MM.1S (cell line): ENCODE results near the gene ENPEP.

Source experiments
- DNase-seq: peaks from one replicate; pipeline ENCODE4 v3.0.0-alpha.2; 2015
- H2AFZ ChIP-seq: fragments of 300-600 bp; sonication (generic); 2 replicates; pipeline ENCODE4 v1.6.0; 2016; ENCODE audit warnings: antibody characterized with exemption, low read length
- H3F3A ChIP-seq: fragments of 300-600 bp; sonication (generic); 2 replicates; pipeline ENCODE4 v1.6.1; 2016; ENCODE audit warnings: mild to moderate bottlenecking, antibody characterized with exemption, low read length, moderate library complexity, mixed read lengths; ENCODE audit not compliant: insufficient read depth
- H3K27ac ChIP-seq: fragments of 300-600 bp; sonication (generic); 2 replicates; pipeline ENCODE4 v1.5.1; 2016; ENCODE audit warnings: mild to moderate bottlenecking, low read length
- H3K27me3 ChIP-seq: fragments of 300-600 bp; sonication (generic); replicated peaks from 2 replicates; pipeline ENCODE4 v1.6.0; 2016; ENCODE audit warnings: low read length; ENCODE audit not compliant: insufficient read depth
- H3K36me3 ChIP-seq: fragments of 300-600 bp; sonication (generic); replicated peaks from 2 replicates; pipeline ENCODE4 v1.6.1; 2016; ENCODE audit warnings: mild to moderate bottlenecking, low read length, mixed read lengths; ENCODE audit not compliant: insufficient read depth
- H3K4me1 ChIP-seq: fragments of 300-600 bp; sonication (generic); 2 replicates; pipeline ENCODE4 v1.6.1; 2016; ENCODE audit warnings: low read length, mixed read lengths
- H3K4me2 ChIP-seq: fragments of 300-600 bp; sonication (generic); 2 replicates; pipeline ENCODE4 v1.6.0; 2016; ENCODE audit warnings: low read depth, low read length
- H3K4me3 ChIP-seq: fragments of 300-600 bp; sonication (generic); 2 replicates; pipeline ENCODE4 v1.5.1; 2016; ENCODE audit warnings: low read length, mixed read lengths
- H3K79me2 ChIP-seq: fragments of 300-600 bp; sonication (generic); 2 replicates; pipeline ENCODE4 v1.6.1; 2016; ENCODE audit warnings: mixed run types, low read length, mixed read lengths
- H3K9ac ChIP-seq: fragments of 300-600 bp; sonication (generic); 2 replicates; pipeline ENCODE4 v1.6.1; 2016; ENCODE audit warnings: low read length, mixed read lengths
- H3K9me2 ChIP-seq: fragments of 300-600 bp; sonication (generic); replicated peaks from 2 replicates; pipeline ENCODE4 v1.6.1; 2016; ENCODE audit warnings: mild to moderate bottlenecking, low read length, mixed read lengths; ENCODE audit not compliant: insufficient read depth
- H3K9me3 ChIP-seq: fragments of 300-600 bp; sonication (generic); replicated peaks from 2 replicates; pipeline ENCODE4 v1.6.1; 2016; ENCODE audit warnings: mild to moderate bottlenecking, low read length, mixed read lengths; ENCODE audit not compliant: insufficient read depth
- H4K20me1 ChIP-seq: fragments of 300-600 bp; sonication (generic); 2 replicates; pipeline ENCODE4 v1.6.1; 2016; ENCODE audit warnings: mild to moderate bottlenecking, low read length, moderate library complexity, mixed read lengths; ENCODE audit not compliant: insufficient read depth
- EZH2 ChIP-seq: fragments of 300-600 bp; sonication (generic); optimal IDR thresholded peaks from 2 replicates; pipeline ENCODE3; 2017; ENCODE audit warnings: low read depth, mild to moderate bottlenecking, antibody characterized with exemption, low read length, mixed read lengths
- EZH2phosphoT487 ChIP-seq: fragments of 300-600 bp; sonication (generic); IDR thresholded peaks from 2 replicates; pipeline ENCODE4 v1.6.1; 2018; ENCODE audit warnings: antibody characterized with exemption, low read length
- TF ChIP-seq, protein P1 (sequence below): fragments of 300-600 bp; sonication (generic); IDR thresholded peaks from 2 replicates; pipeline ENCODE4 v1.5.1; 2016; ENCODE audit warnings: antibody characterized with exemption, low read length, mixed read lengths

ENPEP gene

DNA sequence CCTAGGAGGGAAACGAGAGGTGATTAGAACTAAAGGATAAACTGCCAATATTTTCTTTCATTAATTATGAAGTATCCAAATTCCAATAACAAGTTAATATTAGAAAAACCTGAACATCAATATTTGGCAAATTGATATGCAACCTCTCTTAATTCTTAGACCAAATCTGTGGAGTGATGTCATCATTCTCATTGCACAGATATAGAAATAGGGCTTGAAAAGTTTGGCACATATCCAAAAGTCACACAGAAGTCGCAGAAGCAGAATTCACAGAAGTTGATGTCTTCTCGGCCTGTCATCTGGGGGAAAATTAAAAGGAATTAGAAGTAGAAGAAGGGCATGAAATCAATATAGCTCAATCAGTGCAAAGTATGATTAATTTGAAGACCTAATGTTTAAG lies 36.9 kb downstream of the ENPEP start:
- peaks cover 7% of the 10 kb centered on the region; the same call in 1 of the 2 replicates for H3F3A ChIP-seq
- H3K27ac ChIP-seq = no peak overlapping the region
- H3K9me3 ChIP-seq = no peaks in the 10 kb centered on the region
- H3K4me1 ChIP-seq = peaks cover 9% of the 10 kb centered on the region
- H3K36me3 ChIP-seq = no peaks in the 10 kb centered on the region
- H3K9me2 ChIP-seq = no peaks in the 10 kb centered on the region
- H2AFZ ChIP-seq = no peak overlapping the region
- H3K79me2 ChIP-seq = no peaks in the 10 kb centered on the region
- no peak overlapping the region for H3K4me3 ChIP-seq
- DNase-seq = no peak
- TF ChIP-seq, protein P1, sequence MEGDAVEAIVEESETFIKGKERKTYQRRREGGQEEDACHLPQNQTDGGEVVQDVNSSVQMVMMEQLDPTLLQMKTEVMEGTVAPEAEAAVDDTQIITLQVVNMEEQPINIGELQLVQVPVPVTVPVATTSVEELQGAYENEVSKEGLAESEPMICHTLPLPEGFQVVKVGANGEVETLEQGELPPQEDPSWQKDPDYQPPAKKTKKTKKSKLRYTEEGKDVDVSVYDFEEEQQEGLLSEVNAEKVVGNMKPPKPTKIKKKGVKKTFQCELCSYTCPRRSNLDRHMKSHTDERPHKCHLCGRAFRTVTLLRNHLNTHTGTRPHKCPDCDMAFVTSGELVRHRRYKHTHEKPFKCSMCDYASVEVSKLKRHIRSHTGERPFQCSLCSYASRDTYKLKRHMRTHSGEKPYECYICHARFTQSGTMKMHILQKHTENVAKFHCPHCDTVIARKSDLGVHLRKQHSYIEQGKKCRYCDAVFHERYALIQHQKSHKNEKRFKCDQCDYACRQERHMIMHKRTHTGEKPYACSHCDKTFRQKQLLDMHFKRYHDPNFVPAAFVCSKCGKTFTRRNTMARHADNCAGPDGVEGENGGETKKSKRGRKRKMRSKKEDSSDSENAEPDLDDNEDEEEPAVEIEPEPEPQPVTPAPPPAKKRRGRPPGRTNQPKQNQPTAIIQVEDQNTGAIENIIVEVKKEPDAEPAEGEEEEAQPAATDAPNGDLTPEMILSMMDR = no peak
- TF ChIP-seq EZH2 = no peak
- no peak for TF ChIP-seq EZH2phosphoT487
- H3K4me2 ChIP-seq = no peak overlapping the region
- no peak overlapping the region for H3K9ac ChIP-seq
- H4K20me1 ChIP-seq = no peaks in the 10 kb centered on the region
- no peaks in the 10 kb centered on the region for H3K27me3 ChIP-seq

DNA sequence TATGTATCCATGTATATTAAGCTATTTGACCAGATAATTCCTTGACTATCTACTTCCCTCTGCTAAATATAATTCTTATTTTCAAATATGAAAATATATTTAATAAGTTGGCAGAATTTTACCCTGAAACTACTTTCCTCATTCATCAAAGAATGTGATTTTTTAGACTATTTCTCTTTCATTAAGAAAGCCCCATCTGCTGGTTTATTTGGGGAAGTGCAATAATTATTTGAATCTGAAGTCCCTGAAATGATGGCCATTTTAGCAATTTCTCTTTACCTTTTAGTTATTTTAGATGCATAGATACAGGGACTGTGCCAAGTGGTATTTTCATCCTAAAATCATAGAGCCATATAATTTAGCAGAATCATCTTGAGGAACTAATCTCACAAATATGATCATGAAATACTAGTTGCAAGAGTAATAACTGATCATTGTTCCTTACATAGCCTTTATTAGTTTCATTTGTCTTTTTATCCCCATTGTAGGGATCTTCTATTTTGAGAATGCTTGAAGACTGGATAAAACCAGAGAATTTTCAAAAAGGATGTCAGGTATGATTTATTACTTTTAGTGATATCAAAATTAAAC lies 39.0 kb downstream of the ENPEP start:
- Histone ChIP-seq H3K9ac (no peak overlapping the region), H3F3A (peaks cover 7% of the 10 kb centered on the region; the same call in 1 of the 2 replicates), H4K20me1 (no peaks in the 10 kb centered on the region), H2AFZ (peak overlapping the region; percentile 52; the same call in 1 of the 2 replicates), H3K27me3 (no peaks in the 10 kb centered on the region), H3K9me2 (no peaks in the 10 kb centered on the region), H3K27ac (no peak overlapping the region), H3K36me3 (no peaks in the 10 kb centered on the region), H3K4me3 (peak overlapping the region; percentile 64; the same call in 1 of the 2 replicates), H3K4me1 (peaks cover 12% of the 10 kb centered on the region), H3K79me2 (no peaks in the 10 kb centered on the region), H3K9me3 (no peaks in the 10 kb centered on the region), H3K4me2 (peak overlapping the region; percentile 50)
- DNase-seq = peak; percentile 73
- TF ChIP-seq, protein P1 = peak; percentile 58
- TF ChIP-seq EZH2 = no peak

DNA sequence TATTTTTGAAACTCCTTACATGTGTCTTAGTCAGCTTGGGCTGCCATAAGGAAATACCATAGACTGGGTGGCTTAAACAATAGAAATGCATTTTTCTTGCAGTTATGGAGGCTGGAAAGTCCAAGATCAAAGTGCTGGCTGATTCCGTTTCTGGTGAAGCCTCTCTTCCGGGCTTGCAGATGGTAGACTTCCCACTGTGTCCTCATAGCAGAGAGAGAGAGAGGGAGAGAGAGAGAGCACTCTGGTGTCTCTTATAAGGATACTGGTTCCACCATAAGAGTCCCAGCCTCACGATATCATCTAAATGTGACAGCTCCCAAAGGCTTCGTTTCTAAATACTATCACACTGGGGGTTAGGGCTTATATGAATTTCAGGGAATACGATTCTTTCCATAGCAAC lies 39.7 kb downstream of the ENPEP start:
- H3K9ac ChIP-seq = peak overlapping the region; percentile 23; the same call in 1 of the 2 replicates
- TF ChIP-seq, protein P1 = no peak
- TF ChIP-seq EZH2 (no peak), EZH2phosphoT487 (no peak)
- peaks cover 7% of the 10 kb centered on the region; the same call in 1 of the 2 replicates for H3F3A ChIP-seq
- peak overlapping the region; percentile 64 for H3K4me3 ChIP-seq
- H3K4me1 ChIP-seq = peaks cover 12% of the 10 kb centered on the region
- no peaks in the 10 kb centered on the region for H3K27me3 ChIP-seq
- H3K27ac ChIP-seq = no peak overlapping the region
- peak overlapping the region; percentile 52 for H2AFZ ChIP-seq
- H3K9me3 ChIP-seq = no peaks in the 10 kb centered on the region
- H3K79me2 ChIP-seq = no peaks in the 10 kb centered on the region
- no peaks in the 10 kb centered on the region for H3K36me3 ChIP-seq
- no peaks in the 10 kb centered on the region for H4K20me1 ChIP-seq
- DNase-seq = peak; percentile 33
- no peaks in the 10 kb centered on the region for H3K9me2 ChIP-seq
- peak overlapping the region; percentile 50 for H3K4me2 ChIP-seq
